Measurements from ENCODE around the gene FAM200B.

DNA sequence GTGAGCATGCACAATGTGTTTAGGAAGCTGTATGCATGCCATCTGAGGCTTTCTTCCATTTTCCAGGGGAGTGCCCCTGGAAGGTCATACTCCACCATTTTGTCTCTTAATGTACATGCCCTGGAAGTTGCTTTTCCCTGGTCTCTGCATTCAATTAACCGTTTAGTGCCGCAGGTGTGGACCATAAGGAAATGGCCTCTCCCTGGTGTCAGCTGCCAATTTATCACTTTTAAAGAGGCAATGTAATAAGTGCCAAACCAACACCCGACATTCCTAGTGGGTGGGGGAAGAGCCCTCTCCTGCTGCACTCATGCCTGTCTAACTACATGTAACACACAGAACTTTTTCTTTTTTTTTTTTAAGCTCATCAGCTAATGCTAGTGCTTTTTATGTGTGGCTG, 14.1 kb downstream of the FAM200B start:
- TF ChIP-seq, protein P1, sequence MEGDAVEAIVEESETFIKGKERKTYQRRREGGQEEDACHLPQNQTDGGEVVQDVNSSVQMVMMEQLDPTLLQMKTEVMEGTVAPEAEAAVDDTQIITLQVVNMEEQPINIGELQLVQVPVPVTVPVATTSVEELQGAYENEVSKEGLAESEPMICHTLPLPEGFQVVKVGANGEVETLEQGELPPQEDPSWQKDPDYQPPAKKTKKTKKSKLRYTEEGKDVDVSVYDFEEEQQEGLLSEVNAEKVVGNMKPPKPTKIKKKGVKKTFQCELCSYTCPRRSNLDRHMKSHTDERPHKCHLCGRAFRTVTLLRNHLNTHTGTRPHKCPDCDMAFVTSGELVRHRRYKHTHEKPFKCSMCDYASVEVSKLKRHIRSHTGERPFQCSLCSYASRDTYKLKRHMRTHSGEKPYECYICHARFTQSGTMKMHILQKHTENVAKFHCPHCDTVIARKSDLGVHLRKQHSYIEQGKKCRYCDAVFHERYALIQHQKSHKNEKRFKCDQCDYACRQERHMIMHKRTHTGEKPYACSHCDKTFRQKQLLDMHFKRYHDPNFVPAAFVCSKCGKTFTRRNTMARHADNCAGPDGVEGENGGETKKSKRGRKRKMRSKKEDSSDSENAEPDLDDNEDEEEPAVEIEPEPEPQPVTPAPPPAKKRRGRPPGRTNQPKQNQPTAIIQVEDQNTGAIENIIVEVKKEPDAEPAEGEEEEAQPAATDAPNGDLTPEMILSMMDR (optimal IDR thresholded peaks at IDR 0.05 in 1 of 3, IDR thresholded peaks at IDR 0.05 in 1 of 3, conservative IDR thresholded peaks at IDR 0.05 in 1 of 3; ENCODE audit: extremely low read depth in 1 of 3, insufficient read depth in 2 of 3, low read length in 3 of 3): no peak
- no peak for TF ChIP-seq EZH2 (IDR thresholded peaks at IDR 0.05; ENCODE audit: low read length)

All from keratinocyte (primary cell).